ENCODE measurements around the gene MRPL36.

DNA sequence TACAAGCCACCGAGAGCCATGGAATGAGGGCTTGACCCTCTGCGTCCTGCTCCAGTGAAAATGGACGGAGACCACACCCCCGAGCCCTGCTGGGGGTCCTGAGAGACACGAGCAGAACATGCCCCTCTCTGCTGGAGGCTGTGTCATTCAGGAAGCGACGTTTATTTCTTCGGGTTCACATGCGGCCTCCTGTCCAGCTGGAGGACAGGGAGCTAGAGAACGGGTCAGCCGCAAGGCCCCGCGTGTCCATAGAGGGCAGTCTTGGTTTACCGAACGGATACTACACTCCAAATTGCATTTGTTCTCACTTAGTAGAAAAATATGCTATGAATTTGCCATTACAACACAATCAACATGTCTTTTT is 36.1 kb downstream of the MRPL36 start:
- TF ChIP-seq, protein P1, sequence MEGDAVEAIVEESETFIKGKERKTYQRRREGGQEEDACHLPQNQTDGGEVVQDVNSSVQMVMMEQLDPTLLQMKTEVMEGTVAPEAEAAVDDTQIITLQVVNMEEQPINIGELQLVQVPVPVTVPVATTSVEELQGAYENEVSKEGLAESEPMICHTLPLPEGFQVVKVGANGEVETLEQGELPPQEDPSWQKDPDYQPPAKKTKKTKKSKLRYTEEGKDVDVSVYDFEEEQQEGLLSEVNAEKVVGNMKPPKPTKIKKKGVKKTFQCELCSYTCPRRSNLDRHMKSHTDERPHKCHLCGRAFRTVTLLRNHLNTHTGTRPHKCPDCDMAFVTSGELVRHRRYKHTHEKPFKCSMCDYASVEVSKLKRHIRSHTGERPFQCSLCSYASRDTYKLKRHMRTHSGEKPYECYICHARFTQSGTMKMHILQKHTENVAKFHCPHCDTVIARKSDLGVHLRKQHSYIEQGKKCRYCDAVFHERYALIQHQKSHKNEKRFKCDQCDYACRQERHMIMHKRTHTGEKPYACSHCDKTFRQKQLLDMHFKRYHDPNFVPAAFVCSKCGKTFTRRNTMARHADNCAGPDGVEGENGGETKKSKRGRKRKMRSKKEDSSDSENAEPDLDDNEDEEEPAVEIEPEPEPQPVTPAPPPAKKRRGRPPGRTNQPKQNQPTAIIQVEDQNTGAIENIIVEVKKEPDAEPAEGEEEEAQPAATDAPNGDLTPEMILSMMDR (IDR thresholded peaks at IDR 0.05; ENCODE audit: low read length) = peak; percentile 45
- no peak for TF ChIP-seq EZH2 (optimal IDR thresholded peaks at IDR 0.05; ENCODE audit: low read depth, low read length)
- no peak for TF ChIP-seq EZH2phosphoT487 (IDR thresholded peaks at IDR 0.05; ENCODE audit: low read length)
